Progenitor cell of endocrine pancreas (in vitro differentiated cells): Measurements from ENCODE around the gene AK9. TPM values are rescaled to one million over a fixed set of nuclear protein-coding genes. Genes with fewer than 3 reads are reported as not detected.
A peak's percentile ranks its signal among the peaks of the same experiment; 100 is the strongest.

ENCODE experiments used
- DNase-seq: peaks from one replicate; pipeline ENCODE4 v3.0.0; 2021; ENCODE audit warnings: low spot score; ENCODE audit not compliant: unreplicated experiment
- H3K27ac Mint-ChIP-seq: 2 replicates; pipeline ENCODE4 v1.8.0; 2021; ENCODE audit warnings: mild to moderate bottlenecking, moderate library complexity, mixed read lengths
- H3K27me3 Mint-ChIP-seq: 2 replicates; pipeline ENCODE4 v1.8.0; 2021; ENCODE audit warnings: mixed read lengths
- H3K36me3 Mint-ChIP-seq: 2 replicates; pipeline ENCODE4 v1.8.0; 2022; ENCODE audit warnings: mixed read lengths; ENCODE audit not compliant: insufficient read depth
- H3K4me1 Mint-ChIP-seq: 2 replicates; pipeline ENCODE4 v1.8.0; 2021; ENCODE audit warnings: low read depth, mixed read lengths
- H3K4me3 Mint-ChIP-seq: 2 replicates; pipeline ENCODE4 v1.8.0; 2021; ENCODE audit warnings: low read depth, mild to moderate bottlenecking, moderate library complexity, mixed read lengths
- H3K9me3 Mint-ChIP-seq: 2 replicates; pipeline ENCODE4 v1.8.0; 2021; ENCODE audit warnings: low read depth, mixed read lengths
- total RNA-seq: library from RNA; stranded (reverse); gene quantifications from 2 replicates; pipeline ENCODE4 v1.2.1, GENCODE V29; 2021
- TF ChIP-seq, protein P1 (sequence below): fragments of 200-600 bp; sonication (generic); IDR thresholded peaks from one replicate; pipeline ENCODE4 v1.5.0; 2021; ENCODE audit warnings: antibody characterized with exemption, mild to moderate bottlenecking; ENCODE audit not compliant: unreplicated experiment

The AK9 gene
- total RNA-seq, 1 donor from 2014 or later: 12.8 TPM

DNA sequence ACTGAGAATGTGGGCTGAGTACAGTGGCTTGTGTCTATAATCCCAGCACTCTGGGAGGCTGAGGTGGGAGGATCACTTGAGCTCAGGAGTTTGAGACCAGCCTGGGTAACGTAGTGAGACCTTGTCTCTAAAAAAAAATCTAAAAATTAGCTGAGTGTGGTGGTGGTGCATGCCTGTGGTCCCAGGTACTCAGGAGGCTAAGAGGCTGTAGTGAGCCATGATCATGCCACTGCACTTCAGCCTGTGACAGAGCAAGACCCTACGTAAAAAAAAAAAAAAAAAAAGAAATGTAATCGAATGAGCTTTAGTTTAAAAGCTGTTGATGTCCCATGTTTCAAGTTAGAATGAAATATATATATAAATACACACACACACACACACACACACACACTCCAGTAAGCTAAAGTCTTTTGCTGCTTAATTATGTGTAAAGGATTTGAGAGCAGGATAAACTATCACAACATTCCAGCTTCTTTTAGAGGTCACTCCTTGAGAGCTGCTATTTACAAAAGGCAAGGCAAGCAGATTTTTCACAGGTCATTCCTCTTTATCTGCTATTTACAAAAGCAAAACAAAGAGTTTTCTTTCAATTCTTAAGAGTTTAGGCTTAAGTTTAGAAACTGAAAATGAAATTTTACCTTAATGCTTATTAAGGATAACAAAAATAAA lies 230.7 kb downstream of the AK9 start:
- Mint-ChIP-seq H3K4me1 (peaks cover 20% of the 10 kb centered on the region), H3K27me3 (peaks cover 5% of the 10 kb centered on the region), H3K4me3 (no peak overlapping the region), H3K36me3 (peaks cover 17% of the 10 kb centered on the region), H3K27ac (peak overlapping the region; percentile 88), H3K9me3 (no peaks in the 10 kb centered on the region)
- no peak for DNase-seq
- TF ChIP-seq, protein P1, sequence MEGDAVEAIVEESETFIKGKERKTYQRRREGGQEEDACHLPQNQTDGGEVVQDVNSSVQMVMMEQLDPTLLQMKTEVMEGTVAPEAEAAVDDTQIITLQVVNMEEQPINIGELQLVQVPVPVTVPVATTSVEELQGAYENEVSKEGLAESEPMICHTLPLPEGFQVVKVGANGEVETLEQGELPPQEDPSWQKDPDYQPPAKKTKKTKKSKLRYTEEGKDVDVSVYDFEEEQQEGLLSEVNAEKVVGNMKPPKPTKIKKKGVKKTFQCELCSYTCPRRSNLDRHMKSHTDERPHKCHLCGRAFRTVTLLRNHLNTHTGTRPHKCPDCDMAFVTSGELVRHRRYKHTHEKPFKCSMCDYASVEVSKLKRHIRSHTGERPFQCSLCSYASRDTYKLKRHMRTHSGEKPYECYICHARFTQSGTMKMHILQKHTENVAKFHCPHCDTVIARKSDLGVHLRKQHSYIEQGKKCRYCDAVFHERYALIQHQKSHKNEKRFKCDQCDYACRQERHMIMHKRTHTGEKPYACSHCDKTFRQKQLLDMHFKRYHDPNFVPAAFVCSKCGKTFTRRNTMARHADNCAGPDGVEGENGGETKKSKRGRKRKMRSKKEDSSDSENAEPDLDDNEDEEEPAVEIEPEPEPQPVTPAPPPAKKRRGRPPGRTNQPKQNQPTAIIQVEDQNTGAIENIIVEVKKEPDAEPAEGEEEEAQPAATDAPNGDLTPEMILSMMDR: no peak

DNA sequence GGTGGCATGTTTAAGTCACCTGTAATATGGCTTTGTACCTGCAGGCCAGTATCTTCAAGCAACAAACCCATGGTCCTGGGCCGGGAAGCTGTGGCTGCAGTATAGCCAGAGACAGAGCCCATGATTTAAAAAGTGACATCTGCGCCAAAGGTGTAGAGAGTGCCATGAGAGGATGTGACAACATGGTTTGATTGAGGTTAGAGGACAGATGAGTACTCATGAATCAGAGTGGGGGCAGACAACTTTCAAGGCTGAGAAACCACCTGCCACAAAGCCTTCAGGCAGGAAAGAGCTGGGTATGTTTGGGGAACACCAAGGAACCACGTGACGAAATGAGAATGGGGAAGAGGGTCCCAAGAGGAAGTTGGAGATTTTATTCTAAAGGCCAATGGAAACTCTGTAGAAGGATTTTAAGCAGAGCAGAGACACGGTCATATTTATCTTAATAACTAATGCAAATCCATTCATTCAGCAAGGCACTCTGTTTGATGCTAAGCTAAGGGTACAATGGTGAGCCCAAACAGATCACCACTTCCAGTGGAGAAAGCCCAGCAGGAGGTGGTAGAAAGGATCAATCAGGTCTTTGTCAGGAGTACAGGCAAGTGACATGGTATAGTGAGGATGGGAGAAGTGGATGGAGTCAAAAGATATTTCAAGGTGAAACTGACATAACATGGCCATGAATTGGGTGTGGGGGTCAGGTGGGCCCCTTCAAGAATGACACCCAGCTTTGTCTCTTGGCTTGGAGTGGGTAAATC lies 232.0 kb downstream of the AK9 start:
- no peak for DNase-seq
- H3K4me3 Mint-ChIP-seq: no peak overlapping the region
- peaks cover 20% of the 10 kb centered on the region for H3K4me1 Mint-ChIP-seq
- H3K9me3 Mint-ChIP-seq: no peaks in the 10 kb centered on the region
- TF ChIP-seq, protein P1: no peak
- peaks cover 5% of the 10 kb centered on the region for H3K27me3 Mint-ChIP-seq
- peaks cover 13% of the 10 kb centered on the region for H3K36me3 Mint-ChIP-seq
- peak overlapping the region; percentile 23 for H3K27ac Mint-ChIP-seq

DNA sequence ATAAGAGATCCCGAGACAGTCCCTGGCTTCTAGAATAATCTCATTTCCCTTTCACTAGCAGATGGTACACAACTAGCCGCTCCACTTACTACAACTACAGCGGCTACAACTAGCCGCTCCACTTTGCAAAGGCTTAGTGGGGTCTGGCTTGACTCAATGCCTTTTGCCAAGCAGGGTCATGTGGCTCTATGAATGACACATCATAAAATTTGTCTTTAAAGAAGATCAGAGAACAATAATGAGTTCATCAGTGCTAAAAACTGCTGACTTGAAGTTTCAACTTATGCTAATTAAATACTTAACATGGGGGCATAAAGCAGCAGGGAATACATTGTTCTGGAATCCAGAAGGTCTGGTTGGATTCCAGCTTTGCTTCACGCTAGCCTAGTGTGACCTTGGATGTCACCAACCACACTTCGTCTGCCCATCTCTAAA lies 233.4 kb downstream of the AK9 start:
- Mint-ChIP-seq H3K4me1 (peaks cover 20% of the 10 kb centered on the region), H3K9me3 (no peaks in the 10 kb centered on the region), H3K36me3 (peaks cover 11% of the 10 kb centered on the region), H3K27me3 (peaks cover 5% of the 10 kb centered on the region), H3K27ac (no peak overlapping the region), H3K4me3 (peak overlapping the region; percentile 95)
- no peak for DNase-seq
- TF ChIP-seq, protein P1: no peak

DNA sequence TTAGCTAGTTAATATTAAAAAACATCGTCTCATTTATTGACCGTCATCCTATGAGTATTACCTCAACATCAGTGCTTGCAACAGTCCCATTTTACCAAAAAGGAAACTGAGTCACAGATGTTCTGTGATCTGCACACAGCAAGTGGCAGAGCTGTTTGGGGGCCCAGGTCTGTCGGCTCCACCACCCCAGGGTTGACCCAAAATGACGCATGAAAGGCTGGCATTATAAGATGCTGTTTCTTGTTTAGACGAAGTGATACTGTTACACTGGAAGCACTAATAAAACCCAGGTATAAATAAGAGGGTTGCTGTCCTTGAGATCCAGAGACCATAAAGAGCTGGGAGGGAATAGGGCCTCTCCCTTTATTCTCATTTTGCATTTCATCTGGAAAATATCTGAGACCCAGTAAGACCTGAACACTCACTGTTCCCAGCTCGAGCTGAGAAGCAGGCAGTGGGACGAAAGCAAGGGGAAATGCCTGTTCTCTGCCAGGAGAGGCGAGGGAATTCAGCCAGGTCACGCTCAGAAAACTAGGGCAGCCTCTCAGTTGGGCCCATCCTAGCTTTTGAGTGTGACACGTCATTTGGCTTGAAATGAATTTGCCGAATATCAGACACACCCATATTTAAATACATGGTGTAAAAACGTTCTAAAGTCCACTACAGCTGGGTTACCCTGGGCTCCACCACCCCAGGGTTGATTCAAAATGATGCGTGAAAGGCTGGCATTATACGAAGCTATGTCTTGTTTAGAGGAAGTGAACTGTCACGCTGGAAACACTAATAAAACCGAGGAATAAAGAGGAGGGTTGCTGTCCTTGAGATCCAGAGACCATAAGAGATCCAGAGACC lies 234.1 kb downstream of the AK9 start:
- Mint-ChIP-seq H3K4me1 (peaks cover 20% of the 10 kb centered on the region), H3K27ac (no peak overlapping the region), H3K4me3 (peak overlapping the region; percentile 95), H3K9me3 (no peaks in the 10 kb centered on the region), H3K36me3 (peaks cover 8% of the 10 kb centered on the region), H3K27me3 (peaks cover 5% of the 10 kb centered on the region)
- DNase-seq: no peak
- TF ChIP-seq, protein P1: no peak

DNA sequence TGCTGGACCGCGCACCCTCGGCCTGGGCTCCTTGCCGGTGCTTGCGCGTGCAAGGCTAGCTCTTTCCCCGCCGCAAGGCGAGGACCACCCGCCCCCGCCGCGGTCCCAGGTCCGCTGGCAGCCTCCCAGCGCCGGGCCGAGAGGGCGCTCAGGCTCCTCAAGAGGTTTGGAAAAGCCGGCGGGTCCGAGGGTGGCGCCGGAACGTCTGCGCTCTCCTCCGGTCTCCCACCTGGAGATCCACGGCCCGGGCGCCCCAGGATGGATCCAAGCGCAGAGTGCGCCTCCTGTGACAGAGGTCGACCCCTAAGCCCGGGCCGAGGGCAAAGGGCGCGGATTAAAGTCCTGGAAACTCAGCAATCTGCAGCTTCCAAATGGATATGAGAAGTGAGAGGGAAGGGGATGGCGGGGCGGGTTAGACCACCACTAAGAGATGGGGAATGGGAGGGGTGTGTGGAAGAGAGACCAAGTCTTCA lies 234.9 kb downstream of the AK9 start:
- Mint-ChIP-seq H3K36me3 (peaks cover 7% of the 10 kb centered on the region), H3K4me3 (peak overlapping the region; percentile 95), H3K27ac (peak overlapping the region; percentile 29), H3K27me3 (peaks cover 5% of the 10 kb centered on the region), H3K4me1 (peaks cover 20% of the 10 kb centered on the region), H3K9me3 (no peaks in the 10 kb centered on the region)
- TF ChIP-seq, protein P1: peak; percentile 10
- no peak for DNase-seq
